Measurements from ENCODE around the gene XKR3.
"Not testable (repeated sequence)": the region's sequence is repeated elsewhere in the genome, so short reads cannot be mapped to it uniquely, and the experiment has no call there.

Gene XKR3

GRCh38 chr22:16824716-16825687 lies at the start of gene XKR3:
XKR3 (minus strand) TSS chr22:16825411; CDS start chr22:16808073, 17,338 bp downstream.
- no peak for DNase-seq (ENCODE audit: low read depth in 2 of 2)

GRCh38 chr22:16869640-16870039 lies 44.4 kb upstream of the XKR3 start:
- not testable (repeated sequence) for DNase-seq (ENCODE audit: low read depth in 2 of 2)

- DNase-seq (ENCODE audit: low read depth in 2 of 2): no peak
Observed at GRCh38 chr22:16866167-16866566, 41.0 kb upstream of the XKR3 start.

GRCh38 chr22:16856851-16857250 lies 31.6 kb upstream of the XKR3 start:
- DNase-seq (ENCODE audit: low read depth in 2 of 2): not testable (repeated sequence)

GRCh38 chr22:16854631-16855030 lies 29.4 kb upstream of the XKR3 start:
- no peak for DNase-seq (ENCODE audit: low read depth in 2 of 2)

- DNase-seq (ENCODE audit: low read depth in 2 of 2): not testable (repeated sequence)
Observed at GRCh38 chr22:16851268-16851996, 26.2 kb upstream of the XKR3 start.

- no peak for DNase-seq (ENCODE audit: low read depth in 2 of 2)
Observed at GRCh38 chr22:16847271-16847670, 22.1 kb upstream of the XKR3 start.

- no peak for DNase-seq (ENCODE audit: low read depth in 2 of 2)
Observed at GRCh38 chr22:16845881-16846280, 20.7 kb upstream of the XKR3 start.

GRCh38 chr22:16845465-16845864 lies 20.3 kb upstream of the XKR3 start:
- DNase-seq (ENCODE audit: low read depth in 2 of 2): no peak

- no peak for DNase-seq (ENCODE audit: low read depth in 2 of 2)
Observed at GRCh38 chr22:16844529-16844928, 19.3 kb upstream of the XKR3 start.

GRCh38 chr22:16838073-16838472 lies 12.9 kb upstream of the XKR3 start:
- DNase-seq (ENCODE audit: low read depth in 2 of 2): no peak

- no peak for DNase-seq (ENCODE audit: low read depth in 2 of 2)
Observed at GRCh38 chr22:16834971-16835370, 9.8 kb upstream of the XKR3 start.

GRCh38 chr22:16831257-16831656 lies 6.0 kb upstream of the XKR3 start:
- no peak for DNase-seq (ENCODE audit: low read depth in 2 of 2)

- DNase-seq (ENCODE audit: low read depth in 2 of 2): no peak
Observed at GRCh38 chr22:16829985-16830384, 4.8 kb upstream of the XKR3 start.

- DNase-seq (ENCODE audit: low read depth in 2 of 2): no peak
Observed at GRCh38 chr22:16828876-16829275, 3.7 kb upstream of the XKR3 start.

- DNase-seq (ENCODE audit: low read depth in 2 of 2): no peak
Observed at GRCh38 chr22:16827506-16827905, 2.3 kb upstream of the XKR3 start.

GRCh38 chr22:16819249-16819648 lies 6.0 kb downstream of the XKR3 start:
- no peak for DNase-seq (ENCODE audit: low read depth in 2 of 2)

- no peak for DNase-seq (ENCODE audit: low read depth in 2 of 2)
Observed at GRCh38 chr22:16818538-16818937, 6.7 kb downstream of the XKR3 start.

- DNase-seq (ENCODE audit: low read depth in 2 of 2): no peak
Observed at GRCh38 chr22:16815073-16815472, 10.1 kb downstream of the XKR3 start.

GRCh38 chr22:16810188-16810802 lies 14.9 kb downstream of the XKR3 start:
- DNase-seq (ENCODE audit: low read depth in 2 of 2): no peak

GRCh38 chr22:16808744-16809143 lies 16.5 kb downstream of the XKR3 start:
- no peak for DNase-seq (ENCODE audit: low read depth in 2 of 2)

GRCh38 chr22:16807109-16807508 lies 18.1 kb downstream of the XKR3 start:
- DNase-seq (ENCODE audit: low read depth in 2 of 2): no peak
